BLaER1 treated with 17β-estradiol and CSF1 and Interleukin-3, amounts not matched to agents 10 nM and 100 nM (cell line): Measurements from ENCODE around the gene CLCN7.

Experiments used
- H3K27ac ChIP-seq, 11 experiments: shearing (Covaris generic); formaldehyde crosslinking; 2 replicates each; pipeline ENCODE4 v1.8.1; 2022
- H3K27me3 ChIP-seq, 11 experiments: shearing (Covaris generic); formaldehyde crosslinking; 2 replicates each; pipeline ENCODE4 v1.8.1; 2022
- H3K36me3 ChIP-seq, 11 experiments: shearing (Covaris generic); formaldehyde crosslinking; 2 replicates each; pipeline ENCODE4 v1.8.1; 2022
- H3K4me1 ChIP-seq, 10 experiments: shearing (Covaris generic); formaldehyde crosslinking; 2 replicates each; pipeline ENCODE4 v1.8.1; 2022
- H3K4me2 ChIP-seq, 11 experiments: shearing (Covaris generic); formaldehyde crosslinking; 2 replicates each; pipeline ENCODE4 v1.8.1; 2022
- H3K4me3 ChIP-seq, 10 experiments: shearing (Covaris generic); formaldehyde crosslinking; 2 replicates each; pipeline ENCODE4 v1.8.1; 2022
- H3K9ac ChIP-seq, 11 experiments: shearing (Covaris generic); formaldehyde crosslinking; 2 replicates each; pipeline ENCODE4 v1.8.1; 2022
- H3K9me3 ChIP-seq, 11 experiments: shearing (Covaris generic); formaldehyde crosslinking; replicated peaks in 1 of 11; 2 replicates each; pipeline ENCODE4 v1.8.1; 2022
- H4K20me1 ChIP-seq, 11 experiments: shearing (Covaris generic); formaldehyde crosslinking; 2 replicates each; pipeline ENCODE4 v1.8.1; 2022
- Cebpa-rat ChIP-seq, 11 experiments: shearing (Covaris generic); IDR thresholded peaks; 2 replicates each; pipeline ENCODE4 v1.8.1; 2022

Gene CLCN7

DNA sequence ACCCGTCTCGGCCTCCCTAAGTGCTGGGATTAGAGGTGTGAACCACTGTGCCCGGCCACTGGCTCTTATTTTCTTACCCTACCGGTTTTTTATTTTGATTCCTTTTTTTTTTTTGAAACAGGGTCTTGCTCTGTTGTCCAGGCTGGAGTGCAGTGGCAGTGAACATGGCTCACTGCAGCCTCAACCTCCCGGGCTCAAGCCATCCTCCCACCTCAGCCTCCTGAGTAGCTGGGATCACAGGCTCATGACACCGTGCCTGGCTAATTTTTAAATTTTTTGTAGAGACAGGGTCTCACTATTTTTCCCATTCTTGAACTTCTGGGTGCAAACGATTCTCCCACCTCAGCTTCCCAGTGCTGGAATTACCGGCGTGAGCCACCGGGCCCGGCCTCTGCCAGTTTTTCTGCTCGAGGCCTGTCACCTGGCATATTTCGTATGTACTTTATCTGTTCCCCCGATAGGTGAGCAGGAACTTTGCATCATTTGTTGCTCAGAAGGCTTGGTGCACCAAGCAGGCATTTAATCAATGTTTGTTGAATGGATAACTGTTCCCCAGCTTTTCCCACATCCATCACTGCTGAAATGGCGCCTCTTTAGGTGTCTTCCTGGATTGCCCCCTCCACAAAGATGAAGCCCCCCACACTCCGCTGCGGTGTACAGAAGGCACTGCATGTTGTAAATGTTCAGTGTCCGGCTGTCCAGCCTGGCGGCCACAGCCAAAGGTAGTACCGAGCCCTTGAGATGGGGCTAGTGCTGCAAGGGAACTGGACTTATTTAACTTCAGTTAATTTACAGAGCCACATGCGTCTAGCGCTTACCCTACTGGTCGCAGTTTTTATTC lies 17.5 kb upstream of the CLCN7 start:
- Histone ChIP-seq H4K20me1 (peaks cover 0 to 37% (median 33%) of the 10 kb centered on the region in 11 experiments; a peak in 17 of 22 replicates), H3K9me3 (no peaks in the 10 kb centered on the region), H3K36me3 (peaks cover 26 to 32% (median 29%) of the 10 kb centered on the region in 11 experiments; a peak in 21 of 22 replicates), H3K27me3 (no peaks in the 10 kb centered on the region), H3K27ac (peak overlapping the region; percentile 87 to 97 (median 95)), H3K9ac (peak overlapping the region; percentile 90 to 98 (median 97)), H3K4me3 (peak overlapping the region; percentile 73 to 97 (median 90); a peak in 19 of 20 replicates), H3K4me1 (peaks cover 19 to 34% (median 30%) of the 10 kb centered on the region in 10 experiments), H3K4me2 (peak overlapping the region; percentile 68 to 95 (median 82))
- TF ChIP-seq Cebpa-rat (IDR thresholded peaks at IDR 0.05): no peak

GRCh38 chr16:1491327-1491726 lies 16.5 kb upstream of the CLCN7 start:
- peaks cover 19 to 34% (median 30%) of the 10 kb centered on the region in 10 experiments for H3K4me1 ChIP-seq
- no peak overlapping the region for H3K9ac ChIP-seq
- no peaks in the 10 kb centered on the region for H3K27me3 ChIP-seq
- no peak overlapping the region for H3K4me3 ChIP-seq
- peaks cover 0 to 28% (median 24%) of the 10 kb centered on the region in 11 experiments; a peak in 17 of 22 replicates for H4K20me1 ChIP-seq
- no peak overlapping the region for H3K4me2 ChIP-seq
- no peak overlapping the region; a peak in 1 of 22 replicates for H3K27ac ChIP-seq
- TF ChIP-seq Cebpa-rat (IDR thresholded peaks at IDR 0.05): no peak
- H3K36me3 ChIP-seq: peaks cover 16 to 22% (median 20%) of the 10 kb centered on the region in 11 experiments; a peak in 21 of 22 replicates
- no peaks in the 10 kb centered on the region for H3K9me3 ChIP-seq

DNA sequence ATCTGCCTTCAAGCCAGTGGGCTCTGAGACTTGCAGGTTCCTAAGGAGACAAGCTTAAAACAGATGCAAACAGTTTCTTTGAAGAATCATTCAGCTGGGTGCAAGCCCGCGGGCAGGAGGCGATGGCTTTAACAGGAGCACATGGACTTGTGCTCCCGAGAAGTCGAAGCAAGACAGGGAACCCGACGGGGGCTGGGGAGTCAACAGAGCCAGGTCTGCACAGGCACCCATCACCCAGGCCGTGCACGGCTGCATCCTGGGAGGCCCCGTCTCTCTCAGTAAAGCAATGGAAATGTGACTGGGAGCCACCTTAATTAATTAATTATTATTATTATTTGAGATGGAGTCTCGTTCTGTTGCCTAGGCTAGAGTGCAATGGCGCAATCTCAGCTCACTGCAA lies 14.2 kb upstream of the CLCN7 start:
- Histone ChIP-seq H3K36me3 (no peaks in the 10 kb centered on the region), H3K27ac (no peak overlapping the region), H3K9ac (0 out of 22 replicates have a peak overlapping the region, but pooled peaks of 1 of the 11 experiments have one; percentile 27), H3K9me3 (no peaks in the 10 kb centered on the region), H3K4me2 (no peak overlapping the region), H4K20me1 (peaks cover 0 to 5% (median 1%) of the 10 kb centered on the region in 11 experiments; a peak in 5 of 22 replicates), H3K4me3 (no peak overlapping the region), H3K4me1 (peaks cover 11 to 23% (median 15%) of the 10 kb centered on the region in 10 experiments), H3K27me3 (no peaks in the 10 kb centered on the region)
- TF ChIP-seq Cebpa-rat (IDR thresholded peaks at IDR 0.05): no peak

DNA sequence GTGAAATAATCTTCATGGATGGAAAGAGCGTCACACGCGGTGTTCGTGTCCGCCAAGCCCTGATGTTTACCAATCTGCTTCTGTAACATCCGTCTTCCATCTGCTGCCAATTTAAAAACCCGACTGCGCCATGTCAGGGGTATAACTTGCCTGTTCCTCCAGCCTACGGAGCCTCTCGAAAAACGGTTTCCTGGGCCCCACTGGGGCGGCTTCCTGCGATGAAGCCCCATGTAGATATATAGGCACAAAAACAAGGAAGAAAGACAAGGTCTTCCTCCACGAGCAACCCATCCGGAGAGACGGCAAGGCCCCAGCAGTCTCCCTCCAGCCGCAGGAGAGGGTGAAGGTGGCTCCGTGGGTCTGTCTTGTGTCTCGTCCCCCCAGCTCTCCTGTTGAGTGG lies 13.8 kb upstream of the CLCN7 start, which contains the start of gene PTX4:
TSS of gene PTX4 (minus strand) at position 326 of the 400 bp plus-strand sequence. CDS start at position 291, 35 bp downstream.
- Histone ChIP-seq H4K20me1 (peaks cover 0 to under 1% (median 0%) of the 10 kb centered on the region in 11 experiments; a peak in 2 of 22 replicates), H3K27ac (no peak within 1 kb of the TSS), H3K4me3 (no peak within 1 kb of the TSS), H3K9me3 (no peaks in the 10 kb centered on the region), H3K27me3 (no peaks in the 10 kb centered on the region), H3K4me1 (peaks cover 9 to 25% (median 16%) of the 10 kb centered on the region in 10 experiments), H3K9ac (peak within 1 kb of the TSS in 2 of 11 experiments; percentile 27 to 33; a peak in 1 of 22 replicates), H3K4me2 (no peak within 1 kb of the TSS), H3K36me3 (no peaks in the 10 kb centered on the region)
- no peak for TF ChIP-seq Cebpa-rat (IDR thresholded peaks at IDR 0.05)

- H3K4me3 ChIP-seq: no peak overlapping the region
- H3K27ac ChIP-seq: no peak overlapping the region
- H3K27me3 ChIP-seq: no peaks in the 10 kb centered on the region
- peaks cover 9 to 30% (median 21%) of the 10 kb centered on the region in 10 experiments for H3K4me1 ChIP-seq
- H3K36me3 ChIP-seq: no peaks in the 10 kb centered on the region
- no peaks in the 10 kb centered on the region for H3K9me3 ChIP-seq
- H4K20me1 ChIP-seq: no peaks in the 10 kb centered on the region
- H3K9ac ChIP-seq: 0 out of 22 replicates have a peak overlapping the region, but pooled peaks of 1 of the 11 experiments have one; percentile 33
- TF ChIP-seq Cebpa-rat (IDR thresholded peaks at IDR 0.05): no peak
- no peak overlapping the region for H3K4me2 ChIP-seq
Observed at GRCh38 chr16:1488054-1488601, 13.3 kb upstream of the CLCN7 start.

GRCh38 chr16:1487395-1488053 lies 12.7 kb upstream of the CLCN7 start:
- TF ChIP-seq Cebpa-rat (IDR thresholded peaks at IDR 0.05): no peak
- no peaks in the 10 kb centered on the region for H3K27me3 ChIP-seq

GRCh38 chr16:1486551-1487390 lies 11.9 kb upstream of the CLCN7 start:
- no peaks in the 10 kb centered on the region for H3K9me3 ChIP-seq
- H3K4me3 ChIP-seq: no peak overlapping the region
- H3K27me3 ChIP-seq: no peaks in the 10 kb centered on the region
- H4K20me1 ChIP-seq: no peaks in the 10 kb centered on the region
- no peak for TF ChIP-seq Cebpa-rat (IDR thresholded peaks at IDR 0.05)
- H3K4me1 ChIP-seq: peaks cover 0 to 28% (median 13%) of the 10 kb centered on the region in 10 experiments; a peak in 15 of 20 replicates
- H3K4me2 ChIP-seq: no peak overlapping the region
- no peak overlapping the region; a peak in 1 of 22 replicates for H3K27ac ChIP-seq
- no peaks in the 10 kb centered on the region for H3K36me3 ChIP-seq
- H3K9ac ChIP-seq: 0 out of 22 replicates have a peak overlapping the region, but pooled peaks of 1 of the 11 experiments have one; percentile 10

More at GRCh38 chr16:1487395-1488053, 12.7 kb upstream of the CLCN7 start:
- Histone ChIP-seq H3K9ac (no peak overlapping the region), H3K4me2 (no peak overlapping the region), H3K27ac (no peak overlapping the region; a peak in 1 of 22 replicates), H3K36me3 (no peaks in the 10 kb centered on the region), H3K4me3 (no peak overlapping the region), H4K20me1 (no peaks in the 10 kb centered on the region), H3K9me3 (no peaks in the 10 kb centered on the region), H3K4me1 (peaks cover 4 to 30% (median 19%) of the 10 kb centered on the region in 10 experiments)

DNA sequence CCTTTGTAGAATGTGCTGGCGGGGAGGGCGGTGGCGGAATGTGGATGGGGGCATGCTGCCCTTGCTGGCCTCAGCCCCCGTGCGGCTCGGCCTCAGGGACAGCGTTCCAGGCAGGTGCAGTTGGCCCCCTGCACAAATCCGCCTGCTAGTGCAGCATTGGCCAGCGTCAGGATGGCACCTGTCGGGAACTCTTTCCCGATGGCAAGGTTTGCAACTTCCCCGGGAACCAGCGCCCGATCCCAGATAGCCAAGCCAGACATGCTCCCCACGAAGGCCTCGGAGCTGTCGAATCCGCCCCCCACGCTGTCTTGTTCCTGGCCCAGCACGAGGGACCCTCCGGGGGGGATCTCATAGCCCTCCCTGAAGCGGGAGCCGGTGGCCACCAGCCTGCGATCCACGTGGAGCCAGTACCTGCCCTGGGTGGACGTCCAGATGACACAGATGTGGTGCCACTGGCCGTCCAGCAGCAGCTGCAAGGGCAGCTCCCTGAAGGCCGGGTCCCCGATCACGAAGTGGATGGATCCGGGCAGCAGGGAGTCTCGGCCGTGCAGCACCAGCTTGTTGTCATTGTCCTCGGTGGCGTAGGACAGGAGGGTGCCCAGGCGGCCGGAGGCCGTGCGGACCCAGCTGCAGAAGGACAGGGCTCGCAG lies 11.1 kb upstream of the CLCN7 start:
- Histone ChIP-seq H3K9me3 (no peaks in the 10 kb centered on the region), H3K27me3 (no peaks in the 10 kb centered on the region), H3K4me1 (peaks cover 3 to 31% (median 17%) of the 10 kb centered on the region in 10 experiments), H3K9ac (no peak overlapping the region; a peak in 1 of 22 replicates), H3K4me2 (no peak overlapping the region), H4K20me1 (no peaks in the 10 kb centered on the region), H3K36me3 (no peaks in the 10 kb centered on the region), H3K27ac (no peak overlapping the region), H3K4me3 (no peak overlapping the region)
- no peak for TF ChIP-seq Cebpa-rat (IDR thresholded peaks at IDR 0.05)
